ENCODE measurements around the gene GLYATL1.
A peak's percentile ranks its signal among the peaks of the same experiment; 100 is the strongest.

The GLYATL1 gene

GRCh38 chr11:58939277-58939676 lies at the start of gene GLYATL1:
Gene GLYATL1, plus strand, starts transcription at chr11:58939488. Its CDS starts 7,600 bp downstream, at chr11:58947088.
- no peak within 1 kb of the TSS for H3K4me3 ChIP-seq (ENCODE audit: low read depth, low read length)
- DNase-seq (ENCODE audit: low read depth) = no peak
- no peak for TF ChIP-seq CTCF (conservative IDR thresholded peaks at IDR 0.05; ENCODE audit: low read depth, low read length)

GRCh38 chr11:58893899-58894298 lies 45.4 kb upstream of the GLYATL1 start:
- H3K4me3 ChIP-seq (ENCODE audit: low read depth, low read length) = no peak overlapping the region
- no peak for DNase-seq (ENCODE audit: low read depth)
- no peak for TF ChIP-seq CTCF (conservative IDR thresholded peaks at IDR 0.05; ENCODE audit: low read depth, low read length)

- TF ChIP-seq CTCF (conservative IDR thresholded peaks at IDR 0.05; ENCODE audit: low read depth, low read length) = no peak
- H3K4me3 ChIP-seq (ENCODE audit: low read depth, low read length) = no peak overlapping the region
- DNase-seq (ENCODE audit: low read depth) = peak; percentile 8
These were observed 41.2 kb upstream of the GLYATL1 start for GRCh38 chr11:58898106-58898505.

- peak overlapping the region; percentile 18 for H3K4me3 ChIP-seq (ENCODE audit: low read depth, low read length)
- peak; percentile 85 for DNase-seq (ENCODE audit: low read depth)
- peak; percentile 83 for TF ChIP-seq CTCF (conservative IDR thresholded peaks at IDR 0.05; ENCODE audit: low read depth, low read length)
These were observed 38.5 kb upstream of the GLYATL1 start for GRCh38 chr11:58900479-58901420.

GRCh38 chr11:58902881-58903280 lies 36.4 kb upstream of the GLYATL1 start:
- H3K4me3 ChIP-seq (ENCODE audit: low read depth, low read length) = no peak overlapping the region
- TF ChIP-seq CTCF (conservative IDR thresholded peaks at IDR 0.05; ENCODE audit: low read depth, low read length) = no peak
- DNase-seq (ENCODE audit: low read depth) = no peak

GRCh38 chr11:58905011-58905720 lies 34.1 kb upstream of the GLYATL1 start:
- H3K4me3 ChIP-seq (ENCODE audit: low read depth, low read length) = peak overlapping the region; percentile 62
- peak; percentile 35 for DNase-seq (ENCODE audit: low read depth)
- TF ChIP-seq CTCF (conservative IDR thresholded peaks at IDR 0.05; ENCODE audit: low read depth, low read length) = peak; percentile 27
